Stimulated activated CD4-positive, alpha-beta T cell treated with anti-CD3 and anti-CD28 coated beads, Interleukin-4, amount 100 ng/mL, for 1 hour (primary cell): Measurements from ENCODE around the gene ZBED4.
"Not testable (repeated sequence)": the region's sequence is repeated elsewhere in the genome, so short reads cannot be mapped to it uniquely, and the experiment has no call there.

Source experiments
- DNase-seq: peaks from one replicate; pipeline ENCODE4 v3.0.0-alpha.2; 2020

The ZBED4 gene

DNA sequence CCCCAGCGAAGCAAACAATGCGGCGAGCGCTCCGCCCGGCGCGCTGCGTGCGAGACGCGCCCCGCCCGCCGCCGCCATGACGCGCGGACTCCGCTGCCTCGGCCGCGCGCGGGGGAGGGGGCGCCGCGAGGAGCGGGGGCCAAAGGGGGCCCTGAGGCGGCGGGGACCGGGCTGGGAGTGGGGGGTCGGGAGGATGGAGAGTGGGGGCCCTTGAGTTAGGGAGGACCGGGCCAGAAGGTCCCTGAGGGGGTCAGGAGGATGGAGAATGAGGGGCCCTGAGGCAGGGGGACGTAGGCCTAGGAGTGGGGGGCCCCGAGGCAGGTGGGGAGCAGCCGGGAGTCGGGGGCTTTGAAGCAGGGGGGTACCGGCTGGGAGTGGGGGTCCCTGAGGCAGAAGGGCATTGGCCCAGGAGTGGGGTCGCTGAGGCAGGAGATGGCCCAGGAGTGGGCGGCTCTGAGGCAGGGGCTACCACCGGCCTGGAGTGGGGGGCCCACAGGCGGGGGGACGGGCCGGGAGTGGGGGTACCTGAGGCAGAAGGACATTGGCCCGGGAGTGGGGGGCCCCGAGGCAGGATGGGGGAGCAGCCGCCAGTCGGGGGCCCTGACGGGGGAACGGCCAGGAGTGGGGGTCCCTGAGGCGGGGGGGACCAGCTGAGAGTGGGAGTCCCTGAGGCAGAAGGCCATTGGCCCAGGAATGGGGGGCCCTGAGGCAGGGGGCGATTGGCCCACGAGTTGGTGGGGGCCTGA is 25.6 kb upstream of the ZBED4 start, which contains the start of gene BRD1:
Gene BRD1, minus strand, starts transcription at position 21 of the 746 bp plus-strand sequence. CDS start 3,556 bp downstream, outside the sequence.
- peak; percentile 70 for DNase-seq

DNA sequence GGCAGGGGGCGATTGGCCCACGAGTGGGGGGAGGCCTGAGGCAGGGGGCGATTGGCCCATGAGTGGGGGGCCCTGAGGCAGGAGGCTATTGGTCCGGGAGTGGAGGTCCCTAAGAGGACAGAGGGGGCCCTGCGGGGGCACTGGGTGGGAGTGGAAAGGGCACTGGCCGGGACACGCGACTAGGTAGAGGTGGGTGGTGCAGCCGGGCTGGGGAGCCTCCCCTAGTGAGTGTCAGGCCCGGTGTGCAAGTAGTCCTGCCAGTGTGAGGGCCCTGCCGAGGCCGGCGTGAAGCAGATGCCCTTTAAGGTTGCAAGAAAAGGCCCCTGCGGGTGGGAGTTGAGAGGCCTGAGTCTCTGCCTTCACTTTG is 25.1 kb upstream of the ZBED4 start:
- no peak for DNase-seq

DNA sequence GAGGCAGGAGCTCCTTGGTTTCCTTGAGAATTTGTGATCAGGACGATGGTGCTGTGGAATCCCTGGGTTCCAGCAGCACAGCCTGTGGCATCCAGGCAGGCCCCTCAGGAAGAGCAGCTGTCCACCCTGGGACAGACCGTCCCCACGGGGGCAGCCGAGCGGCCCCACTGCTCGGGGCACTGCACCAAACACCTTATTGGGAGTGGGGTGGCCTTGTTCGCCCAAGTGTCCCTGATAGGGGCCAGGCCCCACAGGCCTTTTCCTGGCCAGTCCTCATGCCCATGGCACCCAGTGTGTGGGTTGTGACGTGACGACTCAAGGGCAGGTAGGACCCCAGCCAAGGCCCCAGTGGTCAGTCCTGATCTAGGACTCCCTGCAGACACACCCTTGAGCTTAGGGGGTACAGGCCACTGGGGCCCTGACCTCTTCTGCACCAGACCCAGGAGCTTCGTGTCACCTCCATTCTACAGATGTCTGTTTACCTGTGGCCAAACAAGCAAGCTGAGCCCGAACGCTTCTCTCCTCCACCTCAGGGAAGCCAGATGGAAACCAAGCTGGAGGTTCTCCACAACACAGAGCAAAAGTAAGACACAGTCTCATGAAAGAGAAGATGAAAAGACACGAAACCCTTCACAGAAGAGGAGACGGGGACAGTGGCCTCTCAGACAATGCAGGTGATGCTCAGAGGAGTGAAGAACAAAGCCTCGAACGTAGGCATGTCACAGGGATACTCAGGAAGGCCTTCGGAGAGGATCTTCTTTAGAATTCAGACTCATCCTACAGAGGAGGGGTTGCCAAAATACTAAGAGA is 24.4 kb upstream of the ZBED4 start:
- DNase-seq = no peak

DNA sequence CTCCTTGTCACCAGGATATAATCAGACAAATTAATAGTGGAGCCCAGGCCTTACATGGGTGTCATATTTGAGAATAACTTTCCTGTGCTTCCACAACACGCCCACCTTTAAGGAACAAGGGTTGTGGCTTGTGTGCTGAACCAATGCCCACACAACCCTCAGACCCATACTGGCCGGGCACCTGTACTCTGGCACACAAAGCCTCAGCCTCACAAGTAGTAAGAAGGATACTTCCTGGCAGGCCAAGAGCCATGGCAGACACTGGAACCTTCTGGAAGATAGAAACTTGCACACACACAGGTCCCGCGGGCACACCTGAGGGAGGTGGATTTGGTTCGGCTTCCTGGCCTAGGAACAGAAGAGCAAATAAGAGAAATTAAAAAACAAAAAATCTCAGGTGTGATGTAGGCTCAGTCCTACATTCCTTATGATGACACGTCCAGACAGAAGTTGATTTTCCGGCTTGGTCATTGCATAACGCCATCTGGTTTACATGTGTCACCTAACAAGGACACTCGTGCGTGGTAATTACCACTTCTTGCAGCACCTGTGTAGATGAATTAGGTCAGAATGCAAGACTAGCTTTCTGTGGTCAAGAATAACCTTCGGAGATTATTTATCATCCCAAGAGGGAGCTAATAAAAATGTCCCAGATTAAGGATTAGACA is 20.2 kb upstream of the ZBED4 start:
- no peak for DNase-seq

DNA sequence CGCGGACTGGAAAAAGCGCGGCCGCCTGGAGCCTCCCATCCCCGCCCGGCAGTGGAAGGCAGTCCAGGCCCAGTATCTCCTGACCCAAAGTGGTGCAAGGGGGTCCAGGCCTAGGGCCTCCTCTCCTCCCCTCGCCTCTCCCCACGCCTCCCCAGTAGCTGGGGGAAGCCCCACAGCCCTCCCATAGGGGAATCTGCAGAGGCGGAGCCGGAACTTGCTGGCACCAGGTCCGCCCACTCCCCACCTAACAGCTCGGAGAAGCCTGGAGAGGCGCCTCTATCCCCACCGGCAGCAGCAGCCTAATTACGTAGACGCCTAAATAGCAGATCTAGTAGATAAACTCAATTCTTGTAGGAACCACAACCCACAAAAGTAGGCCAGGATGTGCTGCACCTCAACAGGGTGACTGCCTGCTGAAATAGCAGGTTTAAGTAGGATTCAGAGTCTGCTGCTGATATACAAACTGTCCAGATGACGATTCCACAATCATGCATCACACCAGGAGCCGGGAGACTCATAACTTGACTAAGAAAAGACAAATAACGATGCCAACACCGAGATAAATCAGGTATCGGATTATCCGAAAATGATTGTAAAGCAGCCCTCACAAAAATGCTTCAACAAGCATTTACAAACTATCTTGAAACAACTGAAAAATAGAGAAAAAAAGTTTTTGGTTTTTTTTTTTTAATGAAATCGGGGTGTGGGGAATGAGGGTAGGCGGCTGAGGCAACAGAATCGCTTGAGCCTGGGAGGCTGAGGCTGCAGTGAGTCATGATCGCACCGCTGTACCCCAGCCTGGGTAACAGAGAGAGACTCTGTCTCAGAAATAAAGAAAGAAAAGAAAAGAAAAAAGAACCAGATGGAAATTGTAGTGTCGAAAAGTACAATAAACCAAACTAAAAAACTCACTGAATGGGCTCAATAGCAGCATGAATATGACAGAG is 14.6 kb upstream of the ZBED4 start:
- peak; percentile 78 for DNase-seq

DNA sequence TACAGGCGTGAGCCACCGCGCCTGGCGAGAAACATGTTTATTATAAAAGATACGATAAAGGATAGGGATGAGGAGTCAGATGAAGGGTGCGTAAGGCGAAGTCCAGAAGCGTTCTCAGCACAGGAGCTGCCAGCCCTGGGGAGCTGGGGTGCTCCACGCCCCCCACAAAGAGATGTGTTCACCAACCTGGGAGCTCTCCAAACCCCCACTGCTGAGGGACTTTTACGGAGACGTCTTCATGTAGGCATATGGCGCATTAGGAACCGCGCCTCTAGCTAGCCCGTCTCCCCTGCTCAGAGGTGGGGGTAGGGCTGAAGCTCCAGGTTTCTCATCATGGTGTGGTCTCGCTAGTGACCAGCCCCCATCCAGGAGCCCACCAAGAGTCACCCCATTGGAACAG is 8.4 kb upstream of the ZBED4 start:
- DNase-seq = no peak

DNA sequence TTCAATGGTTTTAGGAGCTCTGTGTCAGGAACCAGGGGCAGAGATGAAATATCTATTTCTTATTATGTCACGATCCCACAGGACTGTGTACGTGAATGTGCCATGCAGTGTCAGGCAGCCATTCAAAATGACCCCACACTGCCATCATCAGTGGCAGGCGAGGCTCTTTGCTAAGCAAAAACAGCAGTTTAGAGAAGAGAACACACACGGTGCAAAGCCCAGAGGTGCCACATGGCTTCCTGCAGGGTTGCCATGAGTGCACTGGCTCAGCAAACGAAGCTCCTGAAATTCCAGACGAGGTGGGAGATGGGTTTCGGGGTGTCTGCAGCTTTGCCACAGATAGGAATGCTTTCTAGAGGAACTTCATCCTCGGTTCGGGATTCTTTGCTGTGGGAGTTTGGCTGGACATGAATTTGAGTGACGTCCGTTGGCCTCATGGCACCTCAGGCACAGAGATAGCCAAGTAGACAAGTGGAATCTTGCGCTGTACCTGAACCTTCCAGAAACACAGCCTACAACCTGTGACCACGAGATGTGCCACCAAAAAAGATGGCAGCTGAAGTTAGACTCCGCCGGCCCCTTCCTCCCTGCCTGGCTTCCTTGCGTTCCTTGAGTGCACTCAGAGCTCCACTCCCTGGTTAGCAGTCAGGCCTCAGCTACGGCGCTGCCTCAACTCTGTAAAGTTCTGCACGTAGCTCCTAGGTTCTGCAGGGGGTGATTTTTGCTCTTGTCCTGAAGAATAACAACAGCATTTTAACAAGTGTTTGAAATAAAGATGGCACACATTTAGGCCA is 7.8 kb upstream of the ZBED4 start:
- no peak for DNase-seq

DNA sequence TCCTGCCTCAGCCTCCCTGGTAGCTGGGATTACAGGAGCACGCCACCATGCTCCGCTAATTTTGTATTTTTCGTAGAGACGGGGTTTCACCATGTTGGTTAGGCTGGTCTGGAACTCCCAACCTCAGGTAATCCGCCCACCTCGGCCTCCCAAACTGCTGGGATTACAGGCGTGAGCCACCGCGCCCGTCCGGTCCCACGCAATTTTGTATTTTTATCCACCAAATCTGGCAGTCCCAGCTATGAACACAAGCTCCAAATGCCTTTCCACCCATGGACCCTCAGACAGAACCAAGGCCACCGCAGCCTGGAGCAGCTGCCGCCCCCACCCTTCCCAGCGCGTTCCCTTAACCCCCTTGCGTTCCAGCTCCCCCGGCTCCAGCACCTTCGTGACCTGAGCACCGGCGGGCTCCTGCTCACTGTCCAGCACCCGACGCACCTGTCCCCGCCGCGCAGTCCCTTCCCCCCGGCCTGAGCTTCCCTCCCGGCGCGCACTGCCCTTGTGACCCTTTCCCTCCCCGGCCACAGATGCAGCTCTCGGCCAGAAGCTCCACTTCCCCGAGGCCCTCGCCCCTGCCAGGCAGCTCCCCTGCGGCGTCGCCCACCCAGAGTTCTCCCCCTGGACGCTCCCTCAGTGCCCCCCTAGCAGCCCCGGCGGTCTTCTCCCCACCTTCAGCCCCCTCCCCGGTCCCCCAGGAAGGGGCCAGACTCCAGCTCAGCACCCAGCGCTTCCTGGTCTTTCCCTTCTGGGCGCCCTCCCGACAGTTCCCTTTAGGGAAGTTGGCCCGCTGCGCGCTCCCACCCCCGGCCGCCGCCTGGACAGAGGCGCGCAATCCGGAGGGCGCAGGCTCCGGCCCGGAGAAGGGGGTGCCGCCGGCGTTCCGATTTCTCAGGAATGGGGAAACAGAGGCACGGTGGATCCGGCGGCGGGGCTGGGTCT is 5.6 kb upstream of the ZBED4 start:
- no peak for DNase-seq

DNA sequence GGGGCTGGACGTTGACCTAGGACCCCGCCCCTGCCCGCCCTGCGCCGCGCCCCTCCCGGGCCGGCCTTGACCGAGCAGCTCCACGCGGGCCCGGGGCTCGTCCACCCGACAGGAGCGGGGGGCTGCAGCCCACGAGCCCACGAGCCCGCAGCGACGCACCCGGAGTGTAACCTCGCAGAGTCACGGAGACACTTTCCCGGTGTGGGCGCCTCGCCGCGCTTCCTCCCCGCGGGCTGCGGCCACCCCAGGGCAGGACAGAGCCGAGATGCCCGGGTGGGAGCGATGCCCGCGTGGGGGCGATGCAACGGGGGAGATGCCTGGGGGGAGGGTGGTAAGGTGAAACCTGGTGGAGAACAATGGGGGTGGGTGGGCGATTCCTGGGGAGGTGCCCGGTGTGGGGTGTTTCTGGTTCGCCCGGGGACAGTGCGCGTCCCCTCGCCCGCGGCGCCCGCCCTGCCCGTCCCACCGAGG is 4.9 kb upstream of the ZBED4 start:
- DNase-seq = no peak

DNA sequence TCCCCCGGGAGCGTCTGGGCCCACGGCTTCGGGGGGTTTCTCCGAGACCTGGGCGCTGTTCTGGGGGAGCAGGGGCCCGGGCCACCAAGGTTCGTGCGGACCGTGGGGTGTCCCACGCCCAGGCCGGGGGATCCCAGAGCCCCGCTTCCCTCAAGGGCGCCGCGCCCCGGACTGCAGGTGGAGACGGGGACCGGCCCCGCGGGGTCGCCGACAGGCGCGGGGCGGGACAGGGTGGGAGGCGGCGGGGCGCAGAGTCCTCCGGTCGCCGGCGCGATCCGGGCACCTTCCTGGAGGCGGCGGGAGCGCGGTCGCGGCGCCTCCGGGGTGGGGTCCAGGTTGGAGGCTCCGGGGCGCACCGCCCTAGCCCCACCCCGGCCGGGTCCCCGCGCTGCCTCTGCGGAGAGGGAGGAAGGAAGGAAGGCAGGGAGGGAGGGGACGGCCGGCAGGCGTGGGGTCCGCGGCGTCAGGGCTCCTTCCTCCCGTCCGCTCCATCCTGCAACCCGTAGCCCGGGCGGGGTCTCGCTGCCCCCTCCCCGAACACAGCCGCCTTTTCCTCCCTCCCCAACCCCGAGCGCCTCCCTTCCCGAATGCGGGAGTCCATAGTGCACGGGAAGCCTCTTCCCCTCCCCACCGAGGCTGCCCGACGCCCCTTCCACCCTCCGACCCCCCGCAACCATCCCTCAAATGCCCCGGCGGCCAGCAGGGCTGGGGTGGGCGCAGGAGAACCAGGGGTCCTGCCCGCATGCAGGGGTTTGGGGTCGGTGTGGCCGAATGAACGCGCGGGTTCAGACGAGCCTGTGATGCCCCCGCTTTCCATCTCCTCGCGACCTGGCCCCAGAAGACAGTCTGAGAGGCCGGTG is 4.3 kb upstream of the ZBED4 start:
- DNase-seq = no peak

DNA sequence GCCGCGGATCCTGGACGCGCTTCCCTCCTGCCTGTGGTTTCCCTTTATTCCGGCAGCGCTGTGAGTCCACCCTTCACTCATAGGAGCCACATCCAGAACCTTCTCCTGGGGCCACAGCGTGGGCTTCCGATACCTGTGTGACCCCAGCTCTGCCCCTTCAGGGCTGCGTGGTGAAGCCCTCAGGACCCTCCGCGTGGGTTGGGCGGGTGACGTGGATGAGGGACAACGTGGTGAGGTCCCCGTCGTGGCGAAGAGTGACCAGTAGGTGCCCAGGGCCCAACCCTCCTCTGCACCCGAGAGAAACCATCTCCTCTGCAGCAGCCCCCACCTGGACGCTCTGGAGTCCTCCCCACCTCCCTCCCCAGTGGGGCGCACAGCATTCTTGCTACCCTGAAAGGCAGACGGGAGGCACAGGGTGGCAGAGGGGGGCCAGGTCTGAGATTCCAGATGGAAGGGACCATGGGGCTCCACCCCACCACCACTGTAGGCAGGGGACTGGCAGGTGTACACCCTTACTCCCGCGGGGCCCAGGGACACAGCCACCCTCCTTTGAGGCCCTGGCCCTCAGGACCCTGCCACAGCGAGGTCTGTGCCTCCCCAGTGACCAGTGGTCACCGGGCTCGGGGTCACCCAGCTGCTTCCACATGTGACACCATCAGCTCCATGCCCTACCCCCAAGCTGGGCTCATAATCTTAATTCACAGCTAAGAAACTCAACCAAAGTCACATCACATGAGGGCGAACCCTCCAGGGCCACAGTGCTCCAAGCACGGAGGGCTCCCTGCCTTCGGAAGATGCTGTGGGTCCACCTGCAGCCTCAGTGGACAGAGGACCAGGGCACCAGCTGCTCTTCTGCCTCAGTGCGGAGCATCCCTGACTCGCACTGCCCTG is 3.4 kb upstream of the ZBED4 start:
- DNase-seq = no peak

DNA sequence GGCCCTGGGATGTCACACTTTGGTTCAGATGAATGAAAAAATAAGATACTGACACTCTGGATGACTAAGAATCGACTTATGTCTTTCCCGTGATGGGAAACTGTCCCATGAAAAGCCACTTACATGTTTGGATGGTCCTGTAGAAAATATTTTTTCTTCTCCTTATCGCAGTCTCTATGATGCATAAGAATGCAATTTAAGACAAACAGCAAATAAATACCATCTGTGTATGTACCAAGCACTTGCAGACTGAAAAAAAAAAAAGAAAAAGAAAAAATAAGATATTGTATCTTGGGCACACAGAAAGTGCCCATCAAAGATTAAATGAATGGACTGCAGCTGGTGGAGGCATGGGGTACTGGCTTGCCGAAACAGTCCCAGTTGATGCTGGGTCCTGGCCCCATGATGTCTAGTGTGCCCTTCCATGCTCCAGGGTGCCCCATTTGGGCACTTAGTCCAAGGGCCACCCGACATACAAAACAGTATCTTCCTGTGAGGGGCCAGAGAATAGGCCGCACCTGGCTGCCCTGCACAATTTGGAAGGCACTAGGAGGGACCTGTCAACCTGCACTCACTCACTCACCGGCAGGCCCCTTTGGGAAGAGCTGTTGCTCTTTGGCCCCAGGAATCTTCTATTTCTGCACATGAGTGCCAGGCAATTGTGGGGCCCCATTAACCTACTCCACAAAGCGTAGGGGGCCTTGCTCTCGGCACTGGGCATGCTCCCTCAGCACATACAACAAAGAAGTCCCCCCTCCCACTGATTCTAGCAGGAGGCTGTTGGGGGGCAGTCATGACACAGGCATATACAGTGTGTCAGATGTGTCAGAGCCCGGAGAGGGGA is 2.5 kb upstream of the ZBED4 start:
- no peak for DNase-seq

DNA sequence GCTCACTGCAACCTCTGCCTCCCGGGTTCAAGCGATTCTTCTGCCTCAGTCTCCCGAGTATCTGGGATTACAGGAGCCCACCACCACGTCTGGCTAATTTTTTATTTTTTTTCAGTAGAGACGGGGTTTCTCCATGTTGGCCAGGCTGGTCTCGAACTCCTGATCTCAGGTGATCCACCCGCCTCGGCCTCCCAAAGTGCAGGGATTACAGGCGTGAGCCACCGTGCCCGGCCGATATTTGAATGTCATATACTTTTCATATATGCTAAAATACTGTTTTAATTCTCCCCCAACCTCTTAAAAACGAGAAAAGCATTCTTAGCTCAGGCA is 1.1 kb upstream of the ZBED4 start:
- not testable (repeated sequence) for DNase-seq

DNA sequence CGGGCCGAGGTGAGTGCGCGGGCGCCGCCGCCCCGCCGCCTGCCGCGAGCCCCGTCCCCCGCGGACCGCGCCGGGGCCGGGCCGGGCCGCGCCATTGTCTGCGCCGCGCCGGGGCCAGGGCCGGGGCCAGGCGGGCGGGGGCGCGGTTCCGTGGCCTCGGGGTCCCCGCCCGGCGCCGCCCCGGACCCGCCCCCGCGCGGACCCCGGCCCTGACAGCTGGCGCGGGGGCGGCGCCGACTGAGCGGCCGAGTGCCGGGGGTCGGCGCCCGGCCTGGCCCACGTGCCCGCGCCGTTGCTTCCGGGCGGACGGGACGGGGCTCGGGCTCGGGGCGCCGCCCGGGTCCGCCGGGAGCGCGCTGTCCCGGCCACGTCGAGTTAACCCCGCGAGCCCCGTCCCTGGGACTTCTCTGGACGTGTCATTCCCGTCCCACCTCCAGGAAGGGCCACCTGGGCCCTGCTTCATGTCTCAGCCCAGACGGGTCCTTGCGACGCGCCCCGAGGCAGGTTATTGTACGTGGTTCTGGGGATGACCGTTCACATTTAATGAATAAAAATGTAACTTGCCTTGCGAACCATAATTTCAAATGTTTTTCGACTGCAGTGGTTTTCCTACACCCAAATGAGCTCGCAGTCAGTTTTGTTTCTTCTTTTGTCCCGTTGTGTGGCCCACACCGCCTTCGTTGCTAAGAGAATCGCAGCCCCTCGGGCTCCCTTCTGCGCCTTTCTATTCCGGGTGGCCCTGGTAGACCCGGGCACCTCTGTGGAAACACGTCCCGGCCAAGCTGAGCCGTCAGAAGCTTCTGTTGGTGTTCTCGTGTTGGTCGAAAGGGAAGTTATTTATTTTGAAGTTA is 562 bp downstream of the ZBED4 start:
- no peak for DNase-seq

DNA sequence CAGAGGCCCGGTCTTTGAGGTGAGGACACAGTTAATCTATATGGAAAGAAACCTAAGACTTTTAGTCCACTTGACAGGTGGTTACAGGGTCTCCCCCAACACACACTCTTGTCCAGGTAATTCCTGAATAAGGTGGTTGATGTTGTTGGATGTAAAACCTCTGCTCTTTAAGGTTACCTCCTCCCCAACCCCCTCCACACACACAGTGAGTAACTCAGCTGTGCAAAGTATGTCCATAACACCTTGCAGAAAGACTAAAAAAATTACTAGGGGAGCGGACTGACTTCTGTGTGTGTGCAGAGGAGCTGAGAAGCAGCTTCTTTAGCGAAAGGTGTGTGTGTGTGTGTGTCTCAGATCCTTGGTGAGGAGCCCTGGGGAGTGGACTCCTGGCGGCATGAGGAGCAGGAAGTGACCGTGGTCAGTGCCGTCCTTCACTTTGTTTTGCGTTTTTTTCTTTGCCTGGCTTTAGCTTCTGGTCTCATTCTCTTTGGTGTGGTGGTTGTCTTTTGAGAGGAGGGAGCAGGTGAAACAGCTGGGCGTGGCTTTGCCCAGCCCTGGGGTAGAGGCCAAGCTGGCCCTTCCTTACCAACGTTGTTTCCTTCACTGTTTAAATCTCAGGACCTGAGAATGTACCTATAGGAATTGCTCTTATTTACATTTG is 1.7 kb downstream of the ZBED4 start:
- DNase-seq = no peak

DNA sequence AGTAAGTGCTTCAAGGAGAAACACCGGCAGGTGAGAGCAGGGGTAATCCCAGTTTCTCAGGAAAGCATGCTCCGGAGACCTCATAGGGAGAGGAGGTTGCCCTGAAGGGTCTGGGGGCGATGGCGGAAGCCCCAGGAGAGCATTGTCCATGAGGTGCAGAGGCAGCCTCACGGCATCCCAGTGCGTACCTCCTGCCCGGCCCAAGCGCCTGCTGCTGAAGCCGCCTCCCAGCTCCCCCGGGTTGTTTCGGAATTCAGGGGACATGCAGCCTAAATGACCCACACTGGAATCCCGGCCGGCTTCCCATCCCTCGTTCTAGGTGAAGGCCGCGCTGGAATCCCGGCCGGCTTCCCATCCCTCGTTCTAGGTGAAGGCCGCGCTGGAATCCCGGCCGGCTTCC is 2.7 kb downstream of the ZBED4 start:
- no peak for DNase-seq
